ENCODE data around the gene CEP63.

CEP63 gene

DNA sequence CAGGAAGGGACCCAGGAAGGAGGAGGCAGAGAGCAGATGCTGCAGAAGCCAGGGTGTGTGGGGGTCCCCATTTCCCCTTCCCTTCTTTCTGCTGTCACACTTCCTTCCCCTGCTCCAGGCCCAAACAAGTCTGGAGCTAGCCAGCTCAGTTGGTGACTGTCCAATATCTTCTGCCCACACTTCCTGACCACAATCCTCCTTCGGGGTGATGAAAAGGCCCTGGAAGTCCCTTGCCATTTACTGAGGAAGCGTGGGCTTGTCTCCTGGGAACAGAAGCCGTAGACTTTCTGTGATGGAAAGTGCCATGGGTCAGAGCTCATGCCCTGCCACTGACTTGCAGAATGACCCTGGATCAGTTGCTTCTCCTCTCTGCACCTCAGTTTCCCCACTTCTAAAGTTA, 39.1 kb upstream of the CEP63 start:
- TF ChIP-seq, protein P1, sequence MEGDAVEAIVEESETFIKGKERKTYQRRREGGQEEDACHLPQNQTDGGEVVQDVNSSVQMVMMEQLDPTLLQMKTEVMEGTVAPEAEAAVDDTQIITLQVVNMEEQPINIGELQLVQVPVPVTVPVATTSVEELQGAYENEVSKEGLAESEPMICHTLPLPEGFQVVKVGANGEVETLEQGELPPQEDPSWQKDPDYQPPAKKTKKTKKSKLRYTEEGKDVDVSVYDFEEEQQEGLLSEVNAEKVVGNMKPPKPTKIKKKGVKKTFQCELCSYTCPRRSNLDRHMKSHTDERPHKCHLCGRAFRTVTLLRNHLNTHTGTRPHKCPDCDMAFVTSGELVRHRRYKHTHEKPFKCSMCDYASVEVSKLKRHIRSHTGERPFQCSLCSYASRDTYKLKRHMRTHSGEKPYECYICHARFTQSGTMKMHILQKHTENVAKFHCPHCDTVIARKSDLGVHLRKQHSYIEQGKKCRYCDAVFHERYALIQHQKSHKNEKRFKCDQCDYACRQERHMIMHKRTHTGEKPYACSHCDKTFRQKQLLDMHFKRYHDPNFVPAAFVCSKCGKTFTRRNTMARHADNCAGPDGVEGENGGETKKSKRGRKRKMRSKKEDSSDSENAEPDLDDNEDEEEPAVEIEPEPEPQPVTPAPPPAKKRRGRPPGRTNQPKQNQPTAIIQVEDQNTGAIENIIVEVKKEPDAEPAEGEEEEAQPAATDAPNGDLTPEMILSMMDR (IDR thresholded peaks at IDR 0.05; ENCODE audit: extremely low read depth, insufficient read depth, missing control alignments), result no peak
- DNase-seq (ENCODE audit: low spot score), result no peak
- in situ Hi-C loops (cut with MboI; ENCODE audit: low pct_unique_long_range_greater_than_20kb, low sequenced_read_pairs, unreplicated experiment), result no loop called here

DNA sequence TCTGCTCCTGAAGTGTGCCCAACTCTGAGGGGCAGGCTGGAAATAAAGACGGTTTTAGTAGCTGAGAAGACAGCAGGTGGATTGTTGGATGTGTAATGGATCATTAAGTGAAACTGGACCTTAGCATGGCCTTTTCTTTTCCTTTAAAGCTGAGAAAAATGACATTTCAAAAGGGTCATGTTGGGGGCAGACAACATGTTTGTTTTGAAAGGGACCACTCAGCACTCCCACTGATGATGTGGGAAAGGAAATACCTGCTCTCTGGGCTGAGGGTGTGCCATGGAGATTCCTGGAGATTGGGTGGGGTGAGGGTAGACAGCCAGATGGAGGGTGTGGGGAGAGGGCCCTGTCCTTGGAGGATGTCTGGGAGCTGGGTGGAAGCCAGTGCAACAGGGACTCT, 38.5 kb upstream of the CEP63 start:
- in situ Hi-C loops (cut with MboI; ENCODE audit: low pct_unique_long_range_greater_than_20kb, low sequenced_read_pairs, unreplicated experiment), result no loop called here
- TF ChIP-seq, protein P1 (IDR thresholded peaks at IDR 0.05; ENCODE audit: extremely low read depth, insufficient read depth, missing control alignments), result no peak
- DNase-seq (ENCODE audit: low spot score), result no peak

DNA sequence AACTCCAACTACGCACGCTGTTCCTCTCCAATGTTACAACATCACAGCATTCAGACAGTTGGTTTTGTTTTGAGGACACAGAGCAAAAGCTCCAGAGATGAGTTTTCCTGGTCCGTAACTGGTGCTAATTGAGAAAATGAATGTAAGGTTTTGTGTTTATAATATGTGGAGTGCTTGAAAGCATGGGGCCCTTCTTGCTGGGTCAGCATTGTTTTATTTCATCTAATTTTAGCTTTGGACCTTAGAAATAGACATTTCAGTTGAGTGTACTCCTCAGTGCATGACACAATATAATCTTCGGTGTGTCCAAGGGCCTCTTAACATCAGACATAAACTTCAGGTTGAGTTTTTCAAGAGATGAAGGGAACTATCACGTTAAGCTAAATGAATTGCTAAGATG, 37.2 kb upstream of the CEP63 start:
- in situ Hi-C loops (cut with MboI; ENCODE audit: low pct_unique_long_range_greater_than_20kb, low sequenced_read_pairs, unreplicated experiment), result no loop called here
- DNase-seq (ENCODE audit: low spot score), result no peak
- TF ChIP-seq, protein P1 (IDR thresholded peaks at IDR 0.05; ENCODE audit: extremely low read depth, insufficient read depth, missing control alignments), result no peak

DNA sequence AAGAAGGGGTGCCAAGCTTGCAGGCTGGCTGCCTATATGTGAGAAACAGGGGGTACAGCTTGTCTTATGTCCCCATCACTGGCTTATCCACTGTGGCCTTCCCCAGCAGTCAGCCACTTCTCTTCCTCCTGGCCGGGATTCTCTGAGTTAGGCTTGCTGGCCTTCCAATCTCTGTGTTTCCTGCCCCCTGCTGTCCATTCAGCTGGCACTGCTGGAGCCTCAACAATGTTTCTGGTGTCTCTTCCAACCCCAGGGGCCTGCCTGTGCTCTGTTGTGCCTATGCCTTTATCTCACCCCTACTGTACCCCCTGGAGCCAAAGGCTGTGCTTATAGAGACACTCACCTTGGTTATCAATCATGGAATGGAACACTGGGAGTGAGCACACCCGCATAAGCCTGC, 36.6 kb upstream of the CEP63 start:
- TF ChIP-seq, protein P1 (IDR thresholded peaks at IDR 0.05; ENCODE audit: extremely low read depth, insufficient read depth, missing control alignments), result no peak
- no peak for DNase-seq (ENCODE audit: low spot score)
- in situ Hi-C loops (cut with MboI; ENCODE audit: low pct_unique_long_range_greater_than_20kb, low sequenced_read_pairs, unreplicated experiment), result no loop called here

DNA sequence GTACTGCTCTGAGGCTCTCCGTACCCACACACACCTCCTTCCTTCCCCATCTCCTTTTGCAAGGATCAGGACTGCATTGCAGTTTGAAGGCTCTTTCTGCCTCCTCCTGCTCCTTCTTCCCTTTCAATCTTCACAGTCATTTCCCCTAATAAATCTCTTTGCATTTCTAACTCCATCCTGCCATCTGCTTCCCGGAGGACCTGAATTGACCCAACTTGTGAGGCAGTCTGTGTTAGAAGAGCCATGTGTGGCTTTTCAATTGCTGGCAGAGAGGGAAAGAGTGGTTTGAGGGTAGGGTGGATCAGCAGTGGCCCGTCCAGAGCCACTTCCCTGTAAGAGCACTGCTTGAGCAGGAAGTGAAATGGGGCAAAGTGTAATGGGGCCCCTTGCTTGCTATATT, 35.9 kb upstream of the CEP63 start:
- in situ Hi-C loops (cut with MboI; ENCODE audit: low pct_unique_long_range_greater_than_20kb, low sequenced_read_pairs, unreplicated experiment), result loop anchor here (25.0 kb wide), 1 partner anchor 513 kb away; no protein-coding TSS in a partner anchor
- TF ChIP-seq, protein P1 (IDR thresholded peaks at IDR 0.05; ENCODE audit: extremely low read depth, insufficient read depth, missing control alignments), result no peak
- DNase-seq (ENCODE audit: low spot score), result no peak

DNA sequence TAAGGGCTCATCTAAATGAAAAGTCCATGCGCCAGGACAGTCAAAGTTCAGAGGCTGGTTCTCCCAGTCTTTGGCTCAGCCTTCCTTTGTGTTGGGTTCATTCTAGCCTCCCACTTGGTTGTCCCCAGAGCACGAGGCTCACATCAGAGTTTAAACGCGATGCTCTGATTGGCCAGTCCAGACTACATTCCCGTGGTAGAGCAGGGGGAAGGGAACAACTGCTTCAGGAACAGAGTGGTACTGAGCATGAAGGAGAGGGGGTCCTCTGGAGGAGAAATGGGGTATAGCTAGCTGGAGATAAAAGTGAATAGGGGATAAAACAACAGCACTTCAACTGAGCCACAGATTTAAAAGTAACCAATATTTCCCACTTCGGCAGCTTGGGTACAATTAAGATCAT, 32.2 kb upstream of the CEP63 start:
- in situ Hi-C loops (cut with MboI; ENCODE audit: low pct_unique_long_range_greater_than_20kb, low sequenced_read_pairs, unreplicated experiment), result loop anchor here (25.0 kb wide), 1 partner anchor 516 kb away; no protein-coding TSS in a partner anchor
- DNase-seq (ENCODE audit: low spot score), result no peak
- TF ChIP-seq, protein P1 (IDR thresholded peaks at IDR 0.05; ENCODE audit: extremely low read depth, insufficient read depth, missing control alignments), result no peak
